Superior temporal gyrus (tissue), 1 donor: ENCODE data around the gene CLDN24.
A peak's percentile ranks its signal among the peaks of the same experiment; 100 is the strongest.
"Not testable (repeated sequence)": the region's sequence is repeated elsewhere in the genome, so short reads cannot be mapped to it uniquely, and the experiment has no call there.

Source experiments
- DNase-seq: peaks from one replicate; pipeline ENCODE4 v3.0.0-alpha.2; 2016; ENCODE audit errors: extremely low spot score

The CLDN24 gene

DNA sequence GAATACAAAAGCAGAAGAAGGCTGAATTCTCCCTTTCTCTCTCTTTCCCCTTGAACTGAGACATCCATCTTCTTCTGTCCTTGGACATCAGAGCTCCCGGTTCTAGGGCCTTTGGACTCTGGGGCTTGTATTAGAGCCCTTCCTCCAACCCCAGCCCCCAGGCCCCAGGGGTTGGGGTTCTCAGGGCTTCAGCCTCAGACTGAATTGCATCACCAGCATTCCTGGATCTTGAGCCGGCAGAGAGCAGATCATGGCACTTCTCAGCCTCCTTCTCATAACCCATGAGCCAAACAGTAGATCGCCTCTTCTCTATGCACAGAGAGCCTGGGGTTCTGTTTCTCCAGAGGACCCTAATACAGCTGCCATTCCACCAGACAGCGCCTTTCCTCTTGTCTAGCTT is 25.3 kb upstream of the CLDN24 start:
- DNase-seq = no peak

DNA sequence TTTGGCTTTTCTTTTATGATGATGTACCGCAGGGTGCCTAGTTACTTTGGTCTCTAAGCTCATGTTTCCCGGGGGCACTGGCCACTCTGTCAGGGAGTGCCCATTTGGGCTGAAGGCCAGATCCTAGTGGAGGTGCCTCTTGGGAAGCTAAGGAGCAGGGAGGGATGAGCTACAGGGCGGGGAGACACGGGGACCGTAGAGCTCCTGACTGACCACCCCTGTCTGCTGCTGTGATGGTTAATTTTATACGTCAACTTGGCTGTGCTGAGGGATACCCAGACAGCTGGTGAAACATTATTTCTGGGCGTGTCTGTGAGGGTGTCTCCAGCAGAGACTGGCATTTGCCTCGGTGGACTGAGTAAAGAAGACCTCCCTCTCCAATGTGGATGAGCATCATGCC is 24.9 kb upstream of the CLDN24 start:
- DNase-seq = no peak

DNA sequence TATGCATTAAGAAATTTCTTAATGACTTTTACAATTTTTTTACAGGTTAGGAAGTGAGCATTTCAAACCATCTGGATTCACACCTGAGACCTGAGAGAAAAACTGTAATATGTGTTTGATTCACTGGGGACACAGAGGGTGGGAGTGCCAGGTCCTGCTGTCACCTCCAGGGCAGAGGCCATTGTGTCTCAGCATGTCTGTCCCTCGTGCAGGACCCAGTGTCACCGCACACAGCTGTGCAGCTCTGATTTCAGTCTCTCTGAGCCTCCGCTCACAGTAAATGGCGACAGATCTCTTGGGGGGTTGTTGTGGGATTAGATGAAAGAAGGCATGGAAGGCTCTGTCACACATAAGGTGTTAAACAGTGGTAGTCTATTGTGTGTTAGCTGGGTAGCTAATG is 23.0 kb upstream of the CLDN24 start:
- DNase-seq = no peak

DNA sequence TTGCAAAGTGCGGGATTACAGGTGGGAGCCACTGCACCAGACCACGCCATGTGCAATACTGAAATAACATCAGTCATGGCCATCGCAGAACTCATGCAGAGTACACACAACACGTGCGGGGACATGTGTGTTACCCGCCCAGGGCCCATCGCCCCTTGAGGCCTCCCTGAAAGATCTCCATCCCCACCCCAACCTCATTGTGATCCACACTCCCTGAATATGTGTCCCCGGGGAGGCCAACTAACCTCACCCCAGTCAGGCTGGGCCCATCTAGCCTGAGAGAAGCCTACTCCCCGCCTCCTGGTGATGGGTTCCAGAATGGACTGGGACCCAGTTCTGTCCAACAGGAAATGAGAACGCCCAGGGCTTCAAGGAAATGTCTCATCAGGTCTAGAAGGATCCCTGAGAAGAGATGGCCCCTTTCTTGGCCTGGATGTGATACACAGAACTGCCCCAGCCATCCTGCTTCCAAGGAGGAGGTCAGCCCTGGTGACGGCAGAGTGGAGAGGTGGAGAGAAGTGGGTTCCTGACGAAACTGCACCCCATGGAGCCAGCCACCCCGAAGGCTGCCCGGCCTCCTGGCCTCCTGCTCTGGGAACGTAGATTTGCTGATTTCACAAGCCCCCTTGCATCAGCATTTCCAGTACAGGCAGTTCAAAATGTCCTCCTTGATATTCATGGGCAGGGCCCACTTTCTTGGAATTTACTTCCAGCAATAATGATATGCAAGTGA is 22.5 kb upstream of the CLDN24 start:
- DNase-seq = no peak

DNA sequence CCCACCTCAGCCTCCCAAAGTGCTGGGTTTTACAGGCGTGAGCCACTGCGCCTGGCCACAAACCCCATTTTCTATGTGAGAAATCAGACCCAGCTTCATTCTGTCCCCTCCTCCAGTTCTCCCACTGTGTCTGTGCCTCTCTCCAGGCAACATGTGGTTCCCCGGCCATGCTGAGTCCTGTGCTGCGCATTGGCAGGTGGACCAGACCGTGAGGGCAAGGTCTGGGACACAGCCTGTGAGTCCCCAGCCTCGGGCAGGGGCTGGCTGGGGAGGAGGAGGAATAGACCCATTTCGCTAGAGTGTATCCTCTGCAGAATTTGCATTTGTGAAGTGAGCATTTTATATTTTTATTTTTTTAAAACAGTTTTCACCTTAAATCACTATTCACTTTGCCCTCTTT is 21.5 kb upstream of the CLDN24 start:
- no peak for DNase-seq

DNA sequence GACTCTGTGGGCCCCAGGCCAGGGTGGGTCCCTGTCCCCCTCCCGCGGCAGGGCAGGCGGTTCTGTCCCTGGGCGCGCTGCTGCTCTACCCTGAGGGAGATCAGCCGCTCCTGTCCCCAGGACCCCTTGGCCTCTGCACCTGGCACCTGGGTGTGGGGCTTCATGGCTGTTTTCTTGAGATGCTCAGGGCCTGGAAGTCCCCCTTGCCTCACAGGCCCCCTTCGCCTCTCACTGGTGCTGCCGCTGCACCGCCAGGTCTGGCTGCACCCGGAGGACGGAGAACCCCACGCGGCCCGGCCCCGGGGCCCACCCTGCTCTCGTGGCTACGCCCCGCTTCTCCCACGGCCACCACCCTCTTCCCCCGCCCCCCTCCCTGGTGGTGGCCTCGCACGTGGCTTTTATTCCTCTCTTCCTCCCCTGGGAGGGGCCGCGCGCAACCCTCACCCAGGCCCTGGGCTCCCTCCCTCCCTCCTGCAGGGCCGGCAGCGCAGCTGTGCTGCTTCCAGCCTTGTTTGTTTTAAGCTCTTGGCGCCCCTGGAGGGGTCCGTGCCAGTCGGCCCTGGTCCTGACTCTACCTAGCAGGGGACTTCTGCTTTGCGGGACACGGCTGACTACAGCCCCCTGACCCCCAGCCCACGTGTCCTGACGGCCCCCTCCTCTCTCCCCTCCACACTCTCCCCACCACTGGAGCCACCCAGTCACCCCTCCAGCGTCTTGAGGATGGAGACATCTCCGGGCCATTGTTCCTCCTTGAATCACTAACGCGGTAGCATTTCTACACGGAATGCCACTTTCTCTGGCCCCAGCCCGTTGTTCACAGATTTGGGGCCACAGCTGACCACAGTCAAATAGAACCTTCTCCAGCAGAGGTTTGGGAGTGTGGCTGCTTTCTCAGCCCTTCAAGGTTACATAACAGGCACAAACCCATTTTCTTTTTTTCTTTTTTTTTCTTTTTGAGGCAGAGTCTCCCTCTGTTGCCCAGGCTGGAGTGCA is 20.6 kb upstream of the CLDN24 start:
- DNase-seq = no peak

DNA sequence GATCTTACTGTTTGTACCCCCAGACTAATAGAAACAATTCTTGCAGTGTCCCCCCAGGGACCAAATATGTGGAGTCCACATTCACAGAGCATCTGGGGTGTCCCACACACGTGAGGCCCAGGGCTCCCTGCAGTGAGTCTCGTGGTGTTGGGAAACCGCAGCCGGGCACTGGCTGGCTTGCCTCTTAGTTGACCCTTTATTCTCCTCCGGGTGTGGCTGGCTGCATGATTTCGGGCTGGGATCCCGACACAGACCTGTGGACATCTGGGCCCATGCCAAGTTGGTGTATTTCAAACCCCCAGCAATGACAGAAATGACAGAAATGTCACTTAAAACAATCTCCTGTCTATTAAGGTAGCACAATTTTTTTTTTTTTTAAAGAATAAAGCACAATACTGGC is 15.6 kb upstream of the CLDN24 start:
- DNase-seq = no peak

DNA sequence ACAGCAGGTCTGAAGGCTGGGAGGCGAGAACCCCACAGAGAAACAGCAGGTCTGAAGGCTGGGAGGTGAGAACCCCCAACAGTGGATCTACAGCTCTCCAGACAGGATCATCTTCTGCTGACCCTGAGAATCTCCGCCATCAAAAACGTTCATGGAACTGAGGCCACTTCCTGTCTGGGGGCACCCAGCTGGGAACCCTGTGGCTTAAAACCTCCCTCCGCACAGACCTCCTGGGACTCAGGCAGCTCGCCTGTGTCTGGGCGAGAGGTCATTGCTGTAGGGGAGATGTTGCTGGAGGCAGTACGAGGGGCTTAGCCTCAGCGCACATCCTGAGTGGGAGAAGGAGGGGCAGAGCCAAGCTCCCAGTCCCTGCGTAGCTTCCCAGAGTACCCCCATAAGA is 15.1 kb upstream of the CLDN24 start:
- DNase-seq = no peak

DNA sequence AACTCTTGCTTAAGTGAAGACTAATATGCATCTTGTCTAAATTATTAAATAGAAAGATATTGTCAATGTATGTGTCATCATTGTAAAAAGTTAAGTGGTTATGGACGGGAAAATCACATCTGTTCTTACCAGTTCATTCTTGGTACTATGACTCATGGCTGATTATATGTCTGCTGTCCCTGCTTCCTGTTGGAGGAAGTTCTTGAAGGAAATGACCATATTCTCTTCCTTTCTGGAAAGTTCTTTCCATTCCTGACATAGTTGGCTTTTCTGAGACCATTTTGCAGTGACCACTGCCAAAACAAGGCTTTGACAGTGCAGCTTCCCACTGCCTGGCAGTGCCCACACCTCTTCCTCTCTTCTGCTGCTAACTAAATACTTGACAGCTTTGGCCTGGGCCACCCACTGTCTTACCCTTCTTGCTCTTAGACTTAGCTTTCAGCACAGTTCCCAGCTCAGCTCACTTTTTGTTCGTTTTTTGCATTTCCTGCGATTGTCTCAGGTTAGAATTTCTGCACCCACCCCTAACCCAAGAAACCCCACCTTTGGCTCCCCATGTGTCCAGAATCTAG is 13.2 kb upstream of the CLDN24 start:
- no peak for DNase-seq

DNA sequence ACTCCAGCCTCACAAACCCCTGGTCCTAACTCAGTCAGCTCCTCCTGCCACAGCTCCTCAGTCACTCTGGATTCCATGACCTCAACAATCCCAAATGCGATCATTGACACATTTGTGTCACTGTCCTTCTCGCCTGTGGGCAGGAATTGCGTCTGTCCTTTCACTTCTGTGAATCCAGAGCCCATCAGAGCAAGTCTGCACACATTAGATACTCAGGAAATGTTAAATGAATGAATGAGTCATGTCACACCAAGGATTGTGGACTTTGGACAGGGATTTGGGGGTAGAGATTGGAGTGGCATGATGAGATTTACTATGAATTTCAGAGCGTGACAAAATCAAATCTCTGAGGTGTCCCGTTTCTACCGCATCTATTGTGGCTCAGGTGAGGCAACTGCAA is 11.8 kb upstream of the CLDN24 start:
- no peak for DNase-seq

DNA sequence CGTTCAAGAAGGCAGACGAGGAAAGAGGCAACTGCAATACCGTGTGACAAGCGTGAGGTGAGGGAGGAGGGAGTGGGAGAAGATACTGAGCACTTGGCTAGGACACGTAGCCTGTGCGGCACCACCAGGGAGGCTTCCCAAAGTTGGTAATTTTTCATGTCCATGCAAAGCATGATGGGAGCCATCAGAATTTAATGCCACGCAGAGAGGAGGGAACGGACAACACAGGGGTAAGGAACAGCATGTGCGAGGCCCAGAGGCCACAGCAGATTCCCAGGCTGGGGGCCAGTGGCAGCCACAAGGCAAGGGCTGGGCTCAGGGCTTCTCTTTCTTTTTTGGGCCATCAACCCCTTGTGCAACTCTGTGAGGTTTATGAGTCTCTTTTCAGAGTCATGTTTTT is 11.0 kb upstream of the CLDN24 start:
- DNase-seq = no peak

DNA sequence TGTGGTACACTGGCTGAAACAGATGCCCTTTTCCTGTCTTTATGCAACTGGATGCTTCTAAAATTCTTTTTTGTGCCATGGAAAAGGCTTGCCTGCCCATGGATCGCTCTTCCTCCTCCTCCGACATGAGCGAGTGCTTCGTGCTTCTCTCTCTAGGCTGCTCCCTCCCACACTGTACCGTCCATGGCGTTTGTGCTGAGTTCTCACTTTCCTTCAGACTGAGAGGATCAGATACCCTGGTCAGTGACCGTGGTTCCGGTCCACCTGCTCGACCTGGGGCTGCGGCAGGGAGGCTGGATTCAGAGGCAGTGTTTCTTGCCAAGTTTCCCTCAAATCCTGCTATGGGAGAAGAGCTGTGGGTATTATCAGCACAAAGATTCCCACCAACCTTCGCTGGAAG is 10.2 kb upstream of the CLDN24 start:
- DNase-seq = peak; percentile 30

DNA sequence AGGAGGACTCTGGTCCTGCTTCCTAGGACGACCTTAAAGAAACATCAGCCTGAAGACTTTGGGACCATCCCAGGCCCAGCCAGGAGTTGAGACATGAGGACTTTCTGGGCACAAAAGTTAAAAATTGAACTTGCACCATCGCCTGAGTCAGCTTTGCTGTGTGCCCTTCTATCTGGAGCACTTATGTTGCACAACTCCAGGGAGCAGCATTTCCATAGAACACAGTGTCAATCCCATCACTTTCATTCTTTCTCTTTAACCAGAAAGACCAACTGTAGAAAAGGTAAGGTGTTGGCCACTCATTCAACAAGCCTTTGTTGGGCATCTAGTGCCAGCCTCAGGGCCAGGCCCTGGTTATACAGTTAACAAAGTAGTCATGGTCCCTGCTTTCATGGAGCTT is 8.6 kb upstream of the CLDN24 start:
- no peak for DNase-seq

DNA sequence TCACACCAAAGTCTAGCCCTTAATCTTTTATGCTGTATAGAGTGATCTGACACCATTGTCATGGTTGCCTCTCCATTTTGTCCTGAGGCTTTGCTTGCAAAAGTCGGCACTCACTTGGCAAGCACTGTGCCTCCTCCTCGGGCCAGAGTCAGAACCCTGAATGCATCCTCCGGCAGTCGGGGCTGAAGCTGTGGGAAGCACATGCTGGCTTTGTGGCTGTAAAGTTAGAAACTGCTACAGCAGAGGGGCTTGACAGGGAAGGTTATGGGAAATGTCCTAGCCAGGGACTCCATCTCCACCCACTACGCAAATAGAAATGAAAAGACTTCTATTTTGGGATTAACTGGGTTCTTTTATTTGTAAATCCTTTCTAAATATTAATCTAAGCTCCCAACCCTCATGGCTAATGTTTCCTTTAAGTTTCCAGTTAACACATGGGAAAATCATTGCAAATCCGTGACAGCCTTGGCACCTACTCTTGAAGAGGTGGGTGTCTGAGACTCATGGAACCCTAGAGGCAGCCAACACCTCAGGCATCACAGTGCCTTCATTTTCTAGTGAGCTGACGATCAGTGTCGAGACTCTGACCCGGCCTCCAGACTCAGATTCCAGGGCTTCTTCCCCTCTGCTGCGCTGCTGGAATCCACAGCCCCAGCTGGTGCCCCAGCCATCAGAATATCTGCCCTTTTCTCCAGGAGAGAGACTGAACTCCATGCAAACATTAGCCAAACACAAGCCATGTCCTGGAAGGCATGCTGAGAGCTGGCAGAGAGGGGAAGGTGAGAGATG is 7.9 kb upstream of the CLDN24 start:
- DNase-seq = no peak

DNA sequence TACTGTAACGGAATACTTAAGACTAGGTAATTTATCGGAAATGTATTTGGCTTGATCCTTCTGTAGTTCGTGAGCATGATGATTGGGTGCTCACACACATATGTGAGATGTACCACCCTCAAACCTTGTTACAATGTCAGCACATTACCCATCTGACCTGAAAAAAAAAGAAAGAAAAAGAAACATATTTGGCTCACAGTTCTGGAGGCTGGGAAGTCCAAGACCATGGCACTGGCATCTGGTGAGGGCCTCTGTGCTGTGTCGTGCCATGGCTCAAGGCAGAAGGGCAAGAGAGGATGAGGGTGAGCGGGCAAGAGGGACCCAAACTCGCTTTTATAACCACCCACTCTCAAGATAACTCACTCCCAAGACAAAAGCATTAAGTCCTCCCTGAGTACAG is 7.0 kb upstream of the CLDN24 start:
- no peak for DNase-seq

DNA sequence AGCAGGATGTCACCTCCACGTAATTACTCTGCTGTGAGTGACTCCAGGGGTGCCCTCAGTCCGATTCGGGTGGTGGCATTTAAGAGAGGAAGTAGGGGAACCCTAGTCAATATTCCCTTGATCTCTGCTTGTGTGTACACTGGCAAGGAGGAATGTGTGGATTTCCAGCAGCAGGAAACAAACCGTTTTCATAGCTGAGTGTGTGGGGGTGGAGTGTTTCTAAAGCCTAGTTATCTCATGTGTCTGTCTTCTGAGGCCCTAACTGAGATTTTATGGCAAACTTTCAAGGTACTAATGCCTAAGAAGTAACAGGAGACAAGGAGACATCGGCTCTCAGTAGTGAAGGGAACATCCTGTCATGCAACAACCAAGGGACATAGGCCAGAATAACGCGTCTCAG is 6.6 kb upstream of the CLDN24 start:
- peak; percentile 51 for DNase-seq

DNA sequence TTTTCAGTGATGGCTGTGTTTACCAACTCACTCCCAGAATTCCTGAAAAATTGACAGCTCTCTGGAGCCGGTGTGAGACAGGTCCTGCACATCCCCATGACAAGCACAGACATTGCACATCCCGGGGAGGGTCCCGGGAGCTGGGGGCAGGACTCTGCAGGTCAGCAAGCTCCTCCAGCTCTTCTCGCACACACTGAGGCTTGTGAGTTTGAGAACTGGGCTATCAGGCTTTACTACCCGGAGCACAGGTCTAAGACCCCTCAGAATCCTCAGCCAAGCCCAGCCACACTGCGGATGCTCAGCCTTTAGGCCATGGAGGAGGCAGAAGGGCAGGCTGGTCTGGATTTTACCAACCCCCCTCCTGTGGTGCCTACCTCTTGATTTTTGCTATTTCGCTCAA is 5.6 kb upstream of the CLDN24 start:
- no peak for DNase-seq

DNA sequence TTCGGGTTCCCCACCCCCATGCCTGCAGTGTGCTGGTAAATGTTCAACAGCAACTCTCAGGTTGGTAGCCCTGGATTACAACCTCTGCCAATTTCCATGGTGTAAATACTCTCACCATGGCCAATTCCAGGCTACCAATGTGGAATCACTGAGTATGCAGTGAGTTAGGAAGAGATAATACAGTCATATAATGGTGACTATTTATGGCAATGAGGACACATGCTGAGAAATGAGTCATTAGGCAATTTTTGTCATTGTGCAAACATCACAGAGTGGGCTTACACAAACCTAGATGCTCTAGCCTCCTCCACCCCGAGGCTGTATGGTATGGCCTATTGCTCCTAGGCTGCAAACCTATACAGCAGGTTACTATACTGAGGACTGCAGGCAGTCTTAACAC is 4.6 kb upstream of the CLDN24 start:
- DNase-seq = no peak

DNA sequence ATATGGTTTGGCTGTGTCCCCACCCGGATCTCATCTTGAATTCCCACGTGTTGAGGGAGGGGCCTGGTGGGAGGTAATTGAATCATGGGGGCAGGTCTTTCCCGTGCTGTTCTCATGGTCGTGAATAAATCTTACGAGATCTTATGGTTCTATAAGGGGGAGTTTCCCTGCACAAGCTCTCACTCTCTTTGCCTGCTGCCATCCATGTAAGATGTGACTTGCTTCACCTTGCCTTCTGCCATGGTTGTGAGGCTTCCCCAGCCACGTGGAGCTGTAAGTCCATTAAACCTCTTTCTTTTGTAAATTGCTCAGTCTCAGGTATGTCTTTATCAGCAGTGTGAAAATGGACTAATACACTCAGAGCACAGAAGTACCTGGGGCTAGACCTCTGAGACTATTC is 4.2 kb upstream of the CLDN24 start:
- DNase-seq = not testable (repeated sequence)

DNA sequence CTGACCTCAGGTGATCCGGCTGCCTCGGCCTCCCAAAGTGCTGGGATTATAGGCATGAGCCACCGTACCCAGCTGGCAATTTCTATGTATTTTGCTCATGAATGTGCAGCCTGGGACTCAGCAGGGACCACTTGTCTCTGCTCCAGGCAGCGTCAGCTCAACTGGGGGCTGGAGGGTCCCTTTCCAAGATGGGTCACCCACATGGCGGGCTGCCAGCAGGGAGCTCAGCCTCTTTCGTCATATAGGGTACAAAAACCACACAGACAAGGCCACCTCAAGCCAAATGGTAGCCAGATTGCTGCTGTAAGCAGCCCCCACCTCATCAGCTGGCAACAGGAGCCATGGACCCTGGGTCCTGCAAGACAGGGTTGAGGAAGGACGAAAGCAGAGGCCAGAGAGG is 2.4 kb upstream of the CLDN24 start:
- DNase-seq = no peak

DNA sequence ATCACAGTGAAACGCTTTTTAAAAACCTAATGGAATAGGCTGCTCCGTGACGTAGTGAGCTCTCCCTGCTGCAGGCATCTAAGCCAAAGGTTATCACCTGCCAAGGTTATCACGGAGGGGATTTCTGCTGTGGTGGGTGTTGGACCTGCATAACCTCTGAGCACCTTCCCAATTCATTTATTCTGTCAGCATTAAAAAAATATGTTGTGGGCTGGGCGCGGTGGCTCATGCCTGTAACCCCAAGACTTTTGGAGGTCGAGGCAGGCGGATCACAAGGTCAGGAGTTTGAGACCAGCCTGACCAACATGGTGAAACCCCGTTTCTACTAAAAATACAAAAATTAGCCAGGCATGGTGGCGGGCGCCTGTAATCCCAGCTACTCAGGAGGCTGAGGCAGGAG is 1.8 kb upstream of the CLDN24 start:
- DNase-seq = not testable (repeated sequence)

DNA sequence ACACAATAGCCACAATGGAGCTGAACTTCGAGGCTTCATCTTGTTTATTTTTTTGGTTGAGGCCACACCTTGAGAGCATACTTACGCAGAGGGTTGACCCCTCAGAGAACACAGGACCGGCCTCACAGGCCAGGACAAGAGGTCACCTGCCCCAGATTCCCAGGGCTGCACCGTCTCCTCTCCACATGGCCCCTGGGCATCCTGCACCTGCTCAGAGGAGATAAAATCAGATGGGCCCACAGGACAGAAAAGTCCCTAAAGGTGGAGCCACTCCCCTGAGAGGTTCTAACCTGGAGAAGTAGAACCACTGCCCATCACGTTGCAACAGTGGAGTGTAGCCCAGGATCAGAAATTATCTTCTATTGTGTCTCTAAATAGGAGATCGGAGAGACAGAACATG is 1.1 kb upstream of the CLDN24 start:
- DNase-seq = no peak
